Activated B cell treated with CpG ODN at 0.5 μM for 24 hours (primary cell): ENCODE results near the gene NDUFV1. TPM values are rescaled to one million over a fixed set of nuclear protein-coding genes. Genes with fewer than 3 reads are reported as not detected.

Experiments used
- ATAC-seq: fragments of 200-7000 bp; cut with Tn5 transposase; one replicate; pipeline ENCODE4 v1.10.0; 2021; ENCODE audit warnings: low read depth, mild to moderate bottlenecking, moderate library complexity
- CTCF ChIA-PET: fragments of 350-600 bp; sonication (Branson Sonifier 250); formaldehyde crosslinking; loops from one replicate; lab custom pipeline; 2021; ENCODE audit warnings: antibody characterized with exemption; lab: Charles Lee
- POLR2A ChIA-PET: fragments of 350-600 bp; sonication (Branson Sonifier 250); formaldehyde crosslinking; loops from one replicate; lab custom pipeline; 2021; ENCODE audit warnings: antibody characterized with exemption; lab: Charles Lee
- DNase-seq: peaks from one replicate; pipeline ENCODE4 v3.0.0; 2022
- H3K27ac Mint-ChIP-seq: one replicate; pipeline ENCODE4 v1.8.0; 2020; ENCODE audit warnings: mixed read lengths
- H3K27me3 Mint-ChIP-seq: one replicate; pipeline ENCODE4 v1.8.0; 2021; ENCODE audit warnings: mixed read lengths
- H3K36me3 Mint-ChIP-seq: one replicate; pipeline ENCODE4 v1.8.0; 2021; ENCODE audit warnings: low read depth, mixed read lengths
- H3K4me1 Mint-ChIP-seq: one replicate; pipeline ENCODE4 v1.8.0; 2021; ENCODE audit warnings: mixed read lengths
- H3K4me3 Mint-ChIP-seq: one replicate; pipeline ENCODE4 v1.8.0; 2020; ENCODE audit warnings: mild to moderate bottlenecking, mixed read lengths
- H3K9me3 Mint-ChIP-seq: one replicate; pipeline ENCODE4 v1.8.0; 2020; ENCODE audit warnings: mixed read lengths
- intact Hi-C: fragments of 100-400 bp; cut with micrococcal nuclease; formaldehyde crosslinking; loops from one replicate; pipeline ENCODE4 v1.15.1; 2024
- total RNA-seq: library from RNA; stranded (reverse); gene quantifications from 2 replicates; pipeline ENCODE4 v1.2.3, GENCODE V29; 2022
- TF ChIP-seq, protein P1 (sequence below): fragments of 200-600 bp; IDR thresholded peaks from one replicate; pipeline ENCODE4 v1.8.0; 2022; ENCODE audit warnings: antibody characterized with exemption, mild to moderate bottlenecking

Gene NDUFV1
- total RNA-seq, 1 donor from 2014 or later = 221 TPM

DNA sequence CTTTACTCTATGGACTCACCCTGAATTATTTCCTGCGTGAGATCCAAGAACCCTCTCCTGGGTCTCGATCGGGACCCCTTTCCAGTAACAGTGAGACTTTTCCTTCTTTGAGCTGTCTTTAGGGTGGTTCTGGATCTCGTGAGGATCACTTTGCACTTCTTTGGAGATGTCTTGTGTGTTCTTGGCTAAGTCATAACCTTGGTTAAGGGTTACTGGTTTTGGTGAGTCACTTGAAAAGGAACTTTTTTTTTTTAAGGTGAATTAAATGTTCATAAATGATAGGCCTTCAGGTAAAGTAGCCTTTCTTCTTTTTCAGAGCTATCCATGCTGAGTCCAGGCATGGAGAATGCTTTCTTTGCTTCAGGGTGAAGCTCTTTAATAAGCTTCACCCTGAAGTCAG, 42.5 kb upstream of the NDUFV1 start:
- Mint-ChIP-seq H3K4me3 (no peak overlapping the region), H3K36me3 (no peaks in the 10 kb centered on the region), H3K27ac (no peak overlapping the region), H3K27me3 (no peaks in the 10 kb centered on the region), H3K4me1 (peaks cover 16% of the 10 kb centered on the region), H3K9me3 (no peaks in the 10 kb centered on the region)
- ChIA-PET CTCF (interaction anchor here (1.1 kb wide), 1 partner anchor 8 kb away, joined by 5 read pairs; no protein-coding TSS in a partner anchor), POLR2A (no interaction called here)
- DNase-seq (no peak), ATAC-seq (no peak)
- TF ChIP-seq, protein P1, sequence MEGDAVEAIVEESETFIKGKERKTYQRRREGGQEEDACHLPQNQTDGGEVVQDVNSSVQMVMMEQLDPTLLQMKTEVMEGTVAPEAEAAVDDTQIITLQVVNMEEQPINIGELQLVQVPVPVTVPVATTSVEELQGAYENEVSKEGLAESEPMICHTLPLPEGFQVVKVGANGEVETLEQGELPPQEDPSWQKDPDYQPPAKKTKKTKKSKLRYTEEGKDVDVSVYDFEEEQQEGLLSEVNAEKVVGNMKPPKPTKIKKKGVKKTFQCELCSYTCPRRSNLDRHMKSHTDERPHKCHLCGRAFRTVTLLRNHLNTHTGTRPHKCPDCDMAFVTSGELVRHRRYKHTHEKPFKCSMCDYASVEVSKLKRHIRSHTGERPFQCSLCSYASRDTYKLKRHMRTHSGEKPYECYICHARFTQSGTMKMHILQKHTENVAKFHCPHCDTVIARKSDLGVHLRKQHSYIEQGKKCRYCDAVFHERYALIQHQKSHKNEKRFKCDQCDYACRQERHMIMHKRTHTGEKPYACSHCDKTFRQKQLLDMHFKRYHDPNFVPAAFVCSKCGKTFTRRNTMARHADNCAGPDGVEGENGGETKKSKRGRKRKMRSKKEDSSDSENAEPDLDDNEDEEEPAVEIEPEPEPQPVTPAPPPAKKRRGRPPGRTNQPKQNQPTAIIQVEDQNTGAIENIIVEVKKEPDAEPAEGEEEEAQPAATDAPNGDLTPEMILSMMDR = no peak
- intact Hi-C loops = no loop called here

DNA sequence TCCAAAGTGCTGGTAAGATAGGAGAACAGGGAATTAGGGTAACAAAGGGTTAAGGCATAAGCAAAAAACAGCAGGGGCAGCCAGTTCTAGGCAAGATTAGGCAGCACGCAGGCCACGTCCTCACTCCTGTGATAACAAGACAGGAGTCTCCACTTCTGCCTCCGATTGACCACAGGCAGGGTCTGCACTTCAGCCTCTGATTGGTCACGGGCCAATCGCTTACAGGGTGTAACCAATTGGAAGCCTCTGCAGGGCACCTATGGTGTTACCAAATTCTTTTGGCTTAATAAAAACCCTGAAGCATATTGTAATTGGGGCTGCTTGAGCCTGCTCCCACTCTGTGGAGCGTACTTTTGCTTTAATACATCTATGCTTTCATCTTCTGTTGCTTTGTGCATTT, 35.3 kb upstream of the NDUFV1 start:
- Mint-ChIP-seq H3K9me3 (no peaks in the 10 kb centered on the region), H3K4me3 (no peak overlapping the region), H3K27me3 (peaks cover 21% of the 10 kb centered on the region), H3K36me3 (no peaks in the 10 kb centered on the region), H3K4me1 (peaks cover 9% of the 10 kb centered on the region), H3K27ac (no peak overlapping the region)
- no peak for ATAC-seq
- no peak for DNase-seq
- TF ChIP-seq, protein P1 = no peak
- ChIA-PET CTCF (interaction anchor here (1.0 to 2.2 kb wide), 6 partner anchors 10 to 95 kb away, joined by 3 to 16 read pairs (median 4); partner anchors contain the start of gene NUDT8), POLR2A (interaction anchor here (1.0 kb wide), 1 partner anchor 59 kb away, joined by 3 read pairs; no protein-coding TSS in a partner anchor)
- intact Hi-C loops = loop anchor here (5.0 to 10.0 kb wide), 2 partner anchors 143 to 221 kb away; no protein-coding TSS in a partner anchor

DNA sequence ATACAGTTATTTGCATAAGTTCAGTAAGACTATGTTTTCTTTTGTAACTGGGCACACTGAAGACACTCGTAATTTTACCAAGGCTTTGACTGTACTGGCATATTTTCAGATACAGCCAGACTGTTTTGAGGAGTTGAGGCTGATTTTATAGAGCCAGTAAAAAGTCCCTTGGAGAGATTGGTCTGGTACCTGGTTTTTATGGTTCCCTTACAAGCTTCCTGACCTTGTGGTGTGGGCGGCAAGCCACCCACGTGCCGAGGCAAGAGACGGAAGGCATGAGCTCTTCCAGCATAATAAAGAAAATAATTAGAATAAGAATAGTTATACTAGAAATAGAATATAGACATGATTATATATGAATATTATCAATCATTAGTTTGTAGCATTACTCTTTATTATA, 34.4 kb upstream of the NDUFV1 start:
- Mint-ChIP-seq H3K27me3 (peaks cover 25% of the 10 kb centered on the region), H3K9me3 (no peaks in the 10 kb centered on the region), H3K36me3 (no peaks in the 10 kb centered on the region), H3K4me3 (no peak overlapping the region), H3K27ac (no peak overlapping the region), H3K4me1 (peaks cover 9% of the 10 kb centered on the region)
- CTCF ChIA-PET = interaction anchor here (0.6 to 2.8 kb wide), 16 partner anchors 8 to 95 kb away, joined by 3 to 16 read pairs (median 4); partner anchors contain the start of genes GSTP1 and NUDT8
- ATAC-seq (no peak), DNase-seq (no peak)
- intact Hi-C loops = loop anchor here (1.0 to 10.0 kb wide), 7 partner anchors 11 to 220 kb away; partner anchors contain the start of genes GSTP1, NDUFV1 and NUDT8
- TF ChIP-seq, protein P1 = no peak
- POLR2A ChIA-PET = interaction anchor here (1.3 to 1.8 kb wide), 2 partner anchors 11 to 42 kb away, joined by 6 read pairs; partner anchors contain the start of gene GSTP1

DNA sequence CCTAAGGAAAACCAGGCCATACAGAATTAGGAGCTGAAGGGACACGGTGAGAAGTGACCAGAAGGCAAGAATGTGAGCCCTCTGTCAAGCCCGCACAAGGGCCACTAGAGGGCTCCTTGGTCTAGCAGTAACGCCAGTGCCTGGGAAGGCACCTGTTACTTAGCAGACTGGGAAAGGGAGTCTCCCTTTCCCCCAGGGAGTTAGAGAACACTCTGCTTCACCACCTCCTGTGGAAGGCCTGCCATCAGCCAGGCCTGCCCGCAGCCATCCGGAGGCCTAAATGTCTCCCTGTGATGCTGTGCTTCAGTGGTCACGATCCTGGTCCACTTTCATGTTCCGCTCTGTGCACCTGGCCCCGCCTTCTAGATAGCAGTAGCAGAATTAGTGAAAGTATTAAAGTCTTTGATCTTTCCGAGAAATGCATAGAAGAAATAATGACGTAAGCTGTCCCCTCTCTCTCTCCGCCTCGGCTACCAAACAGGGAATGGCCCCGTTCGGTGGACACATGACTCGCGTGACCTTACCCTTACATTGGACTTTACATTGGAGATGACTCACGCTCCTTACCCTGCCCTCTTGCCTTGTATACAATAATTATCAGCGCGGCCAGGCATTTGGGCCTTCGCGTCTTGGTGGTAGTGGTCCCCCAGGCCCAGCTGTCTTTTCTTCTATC, 33.9 kb upstream of the NDUFV1 start:
- ATAC-seq (peak; percentile 28), DNase-seq (no peak)
- Mint-ChIP-seq H3K4me1 (peaks cover 9% of the 10 kb centered on the region), H3K36me3 (no peaks in the 10 kb centered on the region), H3K9me3 (no peaks in the 10 kb centered on the region), H3K4me3 (no peak overlapping the region), H3K27ac (no peak overlapping the region), H3K27me3 (peaks cover 25% of the 10 kb centered on the region)
- CTCF ChIA-PET = interaction anchor here (0.6 to 2.8 kb wide), 18 partner anchors 8 to 119 kb away, joined by 3 to 16 read pairs (median 4); partner anchors contain the start of genes GSTP1 and NUDT8
- POLR2A ChIA-PET = interaction anchor here (1.3 to 1.8 kb wide), 2 partner anchors 11 to 41 kb away, joined by 6 read pairs; partner anchors contain the start of gene GSTP1
- TF ChIP-seq, protein P1 = no peak
- intact Hi-C loops = loop anchor here (1.0 to 10.0 kb wide), 7 partner anchors 10 to 219 kb away; partner anchors contain the start of genes GSTP1, NDUFV1 and NUDT8

GRCh38 chr11:67574938-67575337, 31.8 kb upstream of the NDUFV1 start:
- no peak for DNase-seq
- Mint-ChIP-seq H3K9me3 (no peaks in the 10 kb centered on the region), H3K27me3 (peaks cover 25% of the 10 kb centered on the region), H3K4me3 (no peak overlapping the region), H3K4me1 (peaks cover 19% of the 10 kb centered on the region), H3K27ac (no peak overlapping the region), H3K36me3 (no peaks in the 10 kb centered on the region)
- TF ChIP-seq, protein P1 = no peak
- CTCF ChIA-PET = interaction anchor here (1.8 kb wide), 1 partner anchor 73 kb away, joined by 4 read pairs; no protein-coding TSS in a partner anchor
- intact Hi-C loops = loop anchor here (5.0 to 10.0 kb wide), 2 partner anchors 140 to 217 kb away; no protein-coding TSS in a partner anchor
- no peak for ATAC-seq
- POLR2A ChIA-PET = no interaction called here
